ENCODE results near the gene DSCAML1.

DSCAML1 gene

DNA sequence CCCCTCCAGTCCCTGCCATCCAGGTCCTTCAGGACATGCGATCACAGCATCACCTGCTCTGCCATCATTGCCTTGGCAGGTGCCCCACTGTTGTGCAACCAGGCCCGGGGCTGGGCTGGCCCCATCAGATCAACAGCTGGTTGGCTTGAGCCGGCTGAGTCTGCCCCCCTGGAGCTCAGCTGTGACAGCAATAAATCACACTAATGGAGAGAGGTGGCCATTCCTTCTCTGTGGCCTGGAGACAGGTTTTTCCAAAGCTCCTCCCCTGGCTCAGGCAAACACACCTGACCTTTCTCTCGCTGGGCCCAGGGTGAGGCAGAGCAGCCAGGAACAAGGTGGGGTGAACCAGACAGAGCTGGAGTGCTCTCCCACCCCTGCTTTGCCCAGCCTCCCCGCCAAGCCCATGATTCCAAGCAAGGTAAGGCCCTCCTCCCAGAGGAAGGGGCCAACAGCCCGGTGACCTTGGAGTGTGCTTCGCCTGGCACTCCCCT, 36.4 kb upstream of the DSCAML1 start:
- DNase-seq (ENCODE audit: extremely low read depth in 1 of 2, low read depth in 1 of 2): no peak

DNA sequence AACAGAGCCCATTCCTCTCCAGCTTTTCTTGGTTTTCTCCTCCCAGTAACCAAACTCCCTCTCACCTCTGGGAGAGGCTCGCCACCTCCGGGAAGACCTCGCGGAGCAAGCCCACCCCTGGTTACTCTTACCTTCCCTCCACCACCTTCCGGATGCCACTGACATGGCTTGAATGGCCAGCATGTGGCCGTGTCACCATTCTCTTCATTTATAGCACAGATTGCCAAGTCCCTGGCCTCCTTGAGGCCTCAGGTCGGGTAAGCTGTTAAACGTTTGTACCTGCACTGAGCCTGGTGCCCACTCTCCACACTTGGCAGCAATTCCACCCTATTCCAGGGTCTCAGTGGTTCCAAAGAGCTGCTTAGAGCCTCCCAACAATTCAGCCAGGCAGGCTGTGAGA, 35.5 kb upstream of the DSCAML1 start:
- no peak for DNase-seq (ENCODE audit: extremely low read depth in 1 of 2, low read depth in 1 of 2)

DNA sequence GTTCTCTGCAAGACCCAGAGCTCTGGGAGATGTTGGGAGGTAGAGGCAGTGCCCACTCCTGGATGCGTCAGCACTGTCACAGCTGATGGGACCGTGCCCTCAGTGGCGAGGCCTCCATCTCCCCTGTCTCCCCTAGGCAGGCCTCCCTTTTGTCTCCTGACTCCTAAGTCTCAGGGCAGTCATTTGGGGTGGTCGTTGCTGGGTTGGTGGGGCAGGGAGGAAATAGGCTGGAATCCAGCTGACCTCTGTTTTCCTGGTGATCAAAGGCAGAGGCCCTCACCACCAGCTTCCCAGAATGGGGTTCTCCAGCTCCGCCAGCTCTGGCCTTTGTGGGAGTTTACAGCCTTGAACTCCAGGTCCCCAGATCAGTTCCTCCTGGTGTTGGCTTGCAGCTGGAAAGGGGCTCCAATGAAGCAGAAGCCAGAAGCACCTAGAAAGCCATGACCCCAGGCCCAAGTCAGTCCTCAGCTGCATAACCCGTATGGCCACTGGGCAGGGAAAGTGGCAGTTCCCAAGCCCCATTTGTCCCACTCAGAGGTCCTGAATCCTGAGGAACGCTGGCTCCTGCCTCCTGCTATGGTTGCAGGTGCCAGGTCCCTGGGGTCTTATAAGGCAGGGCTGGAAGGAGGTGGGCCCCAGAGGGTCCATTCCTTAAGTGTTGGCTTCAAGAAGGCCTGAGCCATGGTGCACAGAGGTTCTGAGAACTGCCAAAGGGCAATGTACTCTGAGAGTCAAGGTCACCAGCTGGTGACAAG, 34.8 kb upstream of the DSCAML1 start:
- no peak for DNase-seq (ENCODE audit: extremely low read depth in 1 of 2, low read depth in 1 of 2)

DNA sequence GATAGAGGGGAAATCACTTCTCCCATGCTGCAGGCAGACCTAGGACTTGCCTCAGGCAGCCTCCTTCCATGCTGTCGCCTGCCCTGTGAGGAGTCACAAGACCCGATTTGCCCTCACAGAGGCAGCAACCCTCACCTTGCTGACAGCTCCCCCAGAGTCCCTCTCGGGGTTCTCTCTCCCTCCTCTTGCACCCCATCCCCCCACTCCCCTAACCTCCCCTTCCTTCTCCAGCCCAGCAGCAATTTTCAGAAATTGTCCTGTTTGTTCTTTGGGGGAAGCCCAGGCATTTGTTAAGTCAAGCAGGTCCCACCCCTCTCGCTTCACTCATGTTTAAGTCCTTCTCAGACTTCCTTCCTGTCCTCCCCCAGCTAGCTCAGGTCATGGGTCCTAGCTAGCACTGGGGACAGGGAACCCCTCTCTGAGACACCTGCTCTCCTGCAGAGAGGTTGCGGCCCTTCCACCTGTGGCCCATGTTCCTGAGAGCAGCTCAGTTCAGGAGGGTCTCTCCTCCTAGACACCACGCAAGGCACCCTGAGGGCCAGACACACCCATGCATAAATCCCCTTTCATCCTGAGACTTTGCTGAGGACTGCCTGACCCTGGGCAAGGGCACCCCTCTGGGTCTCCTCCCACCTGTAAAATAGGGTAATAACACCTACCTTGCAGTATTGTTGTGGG, 33.8 kb upstream of the DSCAML1 start:
- DNase-seq (ENCODE audit: extremely low read depth in 1 of 2, low read depth in 1 of 2): no peak

DNA sequence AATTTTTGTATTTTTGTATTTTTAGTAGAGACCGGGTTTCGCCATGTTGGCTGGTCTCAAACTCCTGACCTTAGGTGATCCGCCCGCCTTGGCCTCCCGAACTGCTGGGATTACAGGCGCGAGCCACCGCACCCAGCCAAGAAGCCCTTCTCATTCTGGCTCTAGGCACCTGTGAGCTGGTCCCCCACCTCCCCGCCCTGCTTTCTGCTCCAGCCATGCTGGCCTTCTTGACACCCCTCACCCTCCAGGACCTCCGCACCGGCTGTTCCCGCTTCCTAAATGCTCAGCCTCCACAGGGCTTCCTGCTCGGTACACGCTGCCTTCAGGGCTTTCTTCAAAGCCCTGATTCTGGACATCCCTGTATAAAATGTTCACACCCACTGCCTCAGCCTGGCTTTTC, 33.1 kb upstream of the DSCAML1 start:
- no peak for DNase-seq (ENCODE audit: extremely low read depth in 1 of 2, low read depth in 1 of 2)

DNA sequence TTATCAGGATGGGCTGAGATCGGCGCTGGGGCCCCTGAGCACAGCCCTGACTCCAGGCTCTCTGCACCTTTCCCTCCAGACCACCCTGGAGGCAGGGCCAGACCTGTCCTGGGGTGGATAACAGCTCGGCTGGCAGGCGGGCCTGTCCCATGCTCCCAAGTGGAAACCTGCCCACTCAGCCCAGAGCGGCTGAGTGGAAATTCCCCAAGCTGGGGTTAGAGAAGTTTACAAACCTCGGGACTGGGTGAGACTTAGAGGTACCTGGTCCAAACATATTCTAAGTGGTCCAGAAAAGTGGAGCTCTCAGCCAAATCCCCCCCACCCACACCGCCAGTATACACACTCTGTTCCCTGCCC, 32.3 kb upstream of the DSCAML1 start:
- no peak for DNase-seq (ENCODE audit: extremely low read depth in 1 of 2, low read depth in 1 of 2)

DNA sequence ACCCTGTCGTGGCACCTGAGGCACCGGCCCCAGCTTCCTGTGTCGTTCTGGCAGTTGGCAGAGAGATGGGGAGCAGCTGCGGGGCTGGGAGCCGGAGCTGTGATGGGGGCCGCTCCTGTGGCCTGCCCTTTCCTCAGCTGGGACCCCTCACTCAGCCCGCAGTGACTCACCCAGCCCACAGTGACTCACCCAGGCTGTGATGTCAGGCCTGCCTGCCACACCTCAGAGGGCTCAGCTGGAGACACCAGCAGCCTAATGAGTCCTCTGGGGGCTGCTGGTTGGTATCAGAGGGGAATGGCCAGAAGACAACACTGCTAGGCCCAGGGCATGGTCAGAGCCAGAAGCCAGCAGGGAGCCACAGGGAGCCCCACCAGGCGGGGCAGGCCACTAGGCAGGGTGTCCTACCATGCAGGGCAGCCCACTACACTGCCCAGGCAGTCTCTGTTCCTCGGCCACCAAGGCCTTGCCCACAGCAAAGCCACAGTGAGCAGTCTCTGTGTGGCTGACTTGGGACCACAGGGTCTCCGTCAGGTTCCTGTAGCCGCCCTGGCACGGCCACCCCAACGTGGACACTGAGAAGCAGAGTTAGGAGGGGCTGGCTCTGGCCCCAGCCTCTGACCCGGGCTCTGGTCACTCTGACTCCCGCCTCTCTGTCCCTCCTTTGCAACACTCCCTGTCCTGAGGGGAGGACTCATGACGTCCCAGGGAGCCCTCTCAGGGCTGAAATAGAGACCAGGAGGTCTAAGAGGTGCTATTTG, 31.8 kb upstream of the DSCAML1 start:
- DNase-seq (ENCODE audit: extremely low read depth in 1 of 2, low read depth in 1 of 2): peak; percentile 83 to 90

DNA sequence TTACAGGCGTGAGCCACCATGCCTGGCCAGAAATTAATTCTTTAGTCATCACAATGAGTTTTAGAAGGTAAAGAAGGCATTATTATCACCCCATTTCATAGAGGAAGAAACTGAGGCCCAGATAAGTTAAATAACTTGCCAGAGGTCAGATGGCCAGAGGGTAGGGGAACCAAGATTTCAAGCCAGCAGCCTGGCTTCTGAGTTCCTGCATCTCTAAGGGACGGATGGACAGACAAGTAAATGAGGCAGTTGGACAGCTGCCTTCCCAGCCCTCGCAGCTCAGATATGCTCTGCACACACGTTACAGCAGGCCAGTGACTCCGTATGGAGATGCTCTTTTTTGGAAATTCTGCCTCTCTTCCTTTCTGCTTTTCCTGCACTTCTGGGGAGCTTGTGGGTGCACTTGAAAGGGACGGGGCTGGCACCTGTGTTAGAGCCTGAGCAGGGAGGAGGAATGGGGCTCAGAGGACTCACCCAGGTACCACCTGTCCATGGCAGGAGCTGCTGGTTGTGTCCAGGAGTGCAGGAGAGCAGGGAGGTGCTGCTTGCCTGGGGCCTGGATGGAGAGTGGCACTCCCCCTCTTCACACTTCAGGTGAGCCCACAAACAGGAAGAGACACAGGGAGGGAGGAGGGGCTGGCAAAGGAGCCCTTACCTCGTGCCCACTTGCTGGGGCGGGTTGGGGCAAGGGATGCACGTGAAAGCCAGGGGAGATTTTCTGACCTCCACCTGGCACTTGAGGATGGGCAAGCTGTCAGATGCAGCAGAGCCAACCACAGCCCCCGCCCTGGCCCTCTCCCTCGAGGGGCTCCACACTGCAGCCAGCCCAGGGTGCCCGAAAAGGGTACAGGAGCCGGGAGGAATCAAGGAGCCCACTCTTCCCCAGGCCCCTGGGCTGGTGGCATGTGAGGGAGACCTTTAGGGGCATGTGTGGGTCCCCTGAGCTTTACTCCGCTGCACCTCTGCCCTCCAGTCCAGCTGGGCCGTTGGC, 30.8 kb upstream of the DSCAML1 start:
- no peak for DNase-seq (ENCODE audit: extremely low read depth in 1 of 2, low read depth in 1 of 2)

DNA sequence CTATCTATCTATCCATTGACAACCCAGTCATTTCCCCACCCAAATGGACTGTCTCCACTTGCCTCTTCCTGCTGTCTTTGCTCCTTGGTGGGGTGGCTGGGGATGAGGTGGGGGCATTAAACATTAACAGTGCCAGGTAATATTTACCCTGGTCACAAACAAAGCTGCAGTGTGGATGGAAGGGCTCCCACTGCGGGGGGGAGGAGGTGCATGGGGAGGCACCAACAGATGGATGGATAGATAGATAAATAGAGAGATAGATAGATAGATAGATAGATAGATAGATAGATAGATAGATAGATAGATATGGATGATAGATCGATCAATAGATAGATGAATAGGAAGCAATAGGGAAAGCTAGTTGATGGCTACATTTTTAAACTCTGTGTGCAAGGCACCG, 29.8 kb upstream of the DSCAML1 start:
- DNase-seq (ENCODE audit: extremely low read depth in 1 of 2, low read depth in 1 of 2): no peak

DNA sequence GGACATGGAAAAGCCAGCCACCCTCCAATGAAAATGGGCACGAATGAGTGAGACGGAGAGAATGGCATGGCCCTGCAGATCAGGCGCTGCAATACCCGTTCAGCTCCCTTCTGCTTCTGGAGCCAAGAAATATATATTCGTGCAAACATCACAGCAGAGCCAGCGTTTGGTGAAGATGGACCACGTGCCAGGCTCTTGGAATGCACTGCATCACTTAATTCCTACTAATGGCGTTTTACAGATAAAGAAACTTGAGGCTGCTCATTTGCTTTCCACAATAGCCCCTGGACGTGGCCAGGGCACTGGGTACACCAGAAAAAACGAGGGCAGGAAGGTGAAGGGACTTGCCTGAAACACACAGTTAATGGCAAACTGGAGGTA, 29.2 kb upstream of the DSCAML1 start:
- no peak for DNase-seq (ENCODE audit: extremely low read depth in 1 of 2, low read depth in 1 of 2)

DNA sequence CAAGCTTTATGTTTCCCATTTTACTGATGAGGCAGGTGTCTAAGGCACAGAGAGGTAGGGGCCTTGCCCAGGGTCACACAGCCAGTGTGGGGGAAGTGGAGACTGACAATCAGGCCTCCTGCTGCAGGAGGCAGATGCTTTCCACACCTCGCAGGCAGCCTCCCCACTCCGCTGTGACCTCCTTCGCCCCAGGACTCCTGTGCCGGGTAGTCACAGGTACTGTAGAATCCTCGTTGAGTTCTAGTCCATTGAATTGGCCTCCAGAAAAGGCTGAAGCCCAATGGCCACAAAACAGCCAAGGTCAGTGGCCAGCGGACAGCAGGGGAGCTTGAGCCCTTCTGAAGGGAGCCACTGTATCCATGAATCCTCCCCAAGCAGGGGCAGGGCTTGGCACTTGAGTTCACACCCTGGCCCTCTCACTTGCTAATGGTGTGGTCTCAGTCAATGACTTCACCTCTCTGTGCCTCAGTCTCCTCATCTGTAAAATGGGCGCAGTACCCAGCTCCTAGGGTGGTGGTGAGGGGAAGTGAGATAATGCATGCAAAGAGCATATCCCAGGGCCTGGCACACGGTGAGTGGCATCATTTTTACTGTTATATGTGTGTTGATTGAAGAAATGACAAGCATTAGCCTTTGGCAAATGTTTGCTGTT, 28.6 kb upstream of the DSCAML1 start:
- no peak for DNase-seq (ENCODE audit: extremely low read depth in 1 of 2, low read depth in 1 of 2)

DNA sequence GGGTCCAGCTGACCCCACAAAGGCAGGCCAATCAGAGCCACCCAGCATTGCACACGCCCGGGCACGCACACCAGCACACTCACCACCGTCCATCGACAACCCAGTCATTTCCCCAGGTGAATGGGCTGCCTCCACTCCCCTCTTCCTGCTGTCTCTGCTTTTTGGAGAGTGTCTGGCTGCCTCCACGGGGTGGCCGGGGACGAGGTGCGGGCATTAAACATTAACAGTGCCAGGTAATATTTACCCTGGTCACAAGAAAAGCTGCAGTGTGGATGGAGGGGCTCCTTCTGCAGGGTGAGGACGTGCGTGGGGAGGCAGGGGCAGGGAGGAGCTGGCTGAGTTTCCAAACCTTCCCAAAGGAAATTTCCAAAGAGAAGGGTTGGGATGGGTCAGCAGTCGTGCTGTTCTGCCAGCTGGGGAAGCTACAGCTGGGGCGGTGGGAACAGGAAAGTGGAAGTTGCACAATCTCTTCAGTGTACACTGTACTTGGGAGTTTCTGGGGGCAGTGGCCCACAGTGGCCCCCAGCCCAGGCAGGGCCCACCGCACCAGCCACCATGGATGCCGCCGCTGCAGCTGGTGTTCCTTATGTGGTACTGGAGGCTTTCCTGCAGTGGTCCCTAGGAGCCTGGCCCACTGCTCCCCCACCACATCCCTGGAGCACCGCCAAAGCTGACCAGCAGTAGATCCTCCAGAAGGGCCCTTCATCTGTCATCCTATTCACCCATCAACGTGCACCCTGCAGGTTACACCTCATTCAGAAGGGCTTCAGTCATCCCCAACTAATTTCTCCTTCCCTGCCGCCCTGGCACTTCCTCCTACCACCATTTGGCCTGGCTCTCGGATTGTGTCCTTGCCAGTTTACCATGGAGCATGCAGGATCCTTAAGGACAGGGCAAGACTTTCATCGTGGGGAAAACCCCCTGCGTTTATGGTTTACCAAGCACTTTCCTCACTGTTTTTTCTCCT, 27.8 kb upstream of the DSCAML1 start, which contains the start of gene FXYD2:
TSS of gene FXYD2 (minus strand) at position 174 of the 967 bp plus-strand sequence. CDS start at position 108, 66 bp downstream.
- no peak for DNase-seq (ENCODE audit: extremely low read depth in 1 of 2, low read depth in 1 of 2)

DNA sequence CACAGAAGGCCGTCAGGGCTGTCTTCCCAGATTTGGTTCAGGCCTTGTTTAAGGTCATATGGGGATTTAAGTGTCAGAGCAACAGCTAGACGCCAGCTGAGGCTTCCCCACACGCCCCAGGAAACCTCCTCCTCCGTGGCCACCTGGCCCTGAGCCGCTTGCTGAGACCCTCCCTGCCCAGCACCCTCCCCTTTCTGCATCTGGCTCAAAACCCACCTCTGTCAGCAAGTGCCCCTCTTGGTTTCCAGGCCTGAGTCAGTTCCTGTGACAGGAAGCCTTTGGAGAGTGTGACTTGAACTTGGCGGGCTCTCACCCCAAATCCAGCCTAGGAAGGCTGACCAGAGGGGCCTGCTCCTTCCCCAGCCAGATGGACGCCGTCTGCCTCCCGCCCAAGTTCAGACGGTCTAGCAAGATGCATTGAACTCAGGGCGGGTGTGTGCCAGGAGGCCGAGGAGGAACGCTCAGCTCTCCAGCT, 27.0 kb upstream of the DSCAML1 start:
- DNase-seq (ENCODE audit: extremely low read depth in 1 of 2, low read depth in 1 of 2): no peak

DNA sequence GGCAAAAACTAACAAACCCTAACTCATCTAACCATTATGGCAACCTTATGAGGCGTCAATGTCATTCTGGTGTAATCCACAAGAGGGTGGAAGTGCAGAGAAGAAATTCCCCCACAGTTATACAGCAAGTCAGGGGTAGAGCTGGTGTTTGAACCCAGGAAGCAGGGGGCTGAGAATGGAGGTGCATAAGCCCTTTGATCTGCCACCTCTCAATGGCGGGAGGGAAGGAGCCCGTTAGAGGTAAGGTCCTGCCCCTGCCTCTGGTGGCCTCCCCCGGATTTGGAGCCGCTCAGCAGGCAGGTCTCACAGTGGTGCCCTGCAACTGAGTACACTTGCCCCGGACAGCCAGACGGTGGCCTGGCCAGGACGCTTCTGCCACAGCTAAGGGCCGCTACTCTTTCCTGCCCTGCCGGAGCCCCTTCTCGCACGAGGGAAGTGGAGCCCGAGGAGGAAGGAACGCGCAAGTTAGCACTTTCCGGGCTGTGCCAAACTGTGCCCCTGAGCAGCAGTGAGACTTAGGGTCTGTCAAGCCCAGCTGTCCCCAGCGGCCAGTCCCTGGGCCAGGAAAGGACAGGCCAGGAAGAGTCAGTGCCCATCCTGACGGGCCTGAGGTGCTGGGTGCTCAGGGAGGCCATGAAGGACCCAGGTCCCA, 26.4 kb upstream of the DSCAML1 start:
- DNase-seq (ENCODE audit: extremely low read depth in 1 of 2, low read depth in 1 of 2): no peak

DNA sequence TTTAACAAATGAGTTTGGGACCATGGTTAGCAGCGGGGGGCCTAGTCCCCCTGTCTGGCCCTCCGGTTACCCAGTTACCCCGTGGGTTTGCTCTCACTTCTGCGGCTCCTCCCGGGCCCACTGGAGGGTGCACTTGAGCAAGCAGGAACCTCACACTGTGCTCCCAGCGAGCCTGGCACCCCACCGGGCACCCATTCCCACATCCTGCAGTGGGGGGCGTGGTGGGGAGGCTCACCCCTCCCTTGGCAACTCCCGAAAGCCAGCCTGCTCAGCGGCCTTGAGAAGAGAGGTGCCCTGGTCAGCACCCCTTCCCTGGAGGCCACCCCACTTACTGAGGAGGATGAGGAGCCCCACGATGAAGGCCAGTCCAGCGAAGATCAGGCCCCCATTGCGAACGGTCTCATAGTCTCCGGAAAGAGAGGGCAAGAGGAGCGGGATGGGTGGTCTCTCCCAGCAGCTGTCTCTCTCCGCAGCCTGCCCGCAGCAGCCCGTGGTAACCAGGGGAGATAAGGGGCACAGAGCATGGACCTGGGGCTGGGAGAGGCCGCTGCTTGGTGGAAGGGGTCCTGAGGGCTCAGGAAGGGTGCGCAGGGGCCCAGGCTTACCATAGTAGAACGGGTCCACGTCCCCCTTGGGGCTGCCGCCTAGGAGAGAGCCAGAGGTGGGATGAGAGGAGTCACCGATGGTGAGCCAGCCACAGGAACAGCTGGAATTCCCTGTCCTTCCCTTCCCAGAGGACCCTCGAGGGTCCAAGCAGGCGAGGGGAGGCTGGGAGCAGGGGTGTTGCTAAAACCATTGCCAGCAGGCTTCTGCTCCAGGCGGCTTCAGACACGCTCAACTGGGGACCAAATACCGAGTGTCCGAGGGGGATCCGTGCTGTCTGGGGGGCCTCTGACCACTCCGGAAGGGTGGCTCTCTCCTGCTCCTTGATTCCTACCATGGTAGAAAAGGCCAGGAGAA, 25.3 kb upstream of the DSCAML1 start:
- DNase-seq (ENCODE audit: extremely low read depth in 1 of 2, low read depth in 1 of 2): peak in 1 of 2 donors; percentile 48

DNA sequence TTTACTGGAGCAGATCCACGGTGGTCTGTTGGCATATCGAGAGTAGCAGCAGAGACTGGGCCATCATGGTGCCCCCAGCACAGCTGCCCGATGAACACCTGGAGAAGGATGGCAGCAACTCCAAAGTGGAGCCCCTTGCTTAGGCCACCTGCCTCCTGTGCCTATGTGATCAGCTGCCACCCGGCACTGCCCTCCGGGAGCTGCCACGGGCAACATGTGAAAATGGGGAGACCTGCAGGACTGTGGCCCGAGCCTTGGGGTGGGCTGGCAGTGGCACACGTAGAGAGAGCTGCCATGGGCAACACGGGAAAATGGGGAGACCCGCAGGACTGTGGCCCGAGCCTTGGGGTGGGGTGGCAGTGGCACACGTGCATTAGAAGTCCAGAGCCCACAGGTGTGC, 24.4 kb upstream of the DSCAML1 start:
- DNase-seq (ENCODE audit: extremely low read depth in 1 of 2, low read depth in 1 of 2): no peak

DNA sequence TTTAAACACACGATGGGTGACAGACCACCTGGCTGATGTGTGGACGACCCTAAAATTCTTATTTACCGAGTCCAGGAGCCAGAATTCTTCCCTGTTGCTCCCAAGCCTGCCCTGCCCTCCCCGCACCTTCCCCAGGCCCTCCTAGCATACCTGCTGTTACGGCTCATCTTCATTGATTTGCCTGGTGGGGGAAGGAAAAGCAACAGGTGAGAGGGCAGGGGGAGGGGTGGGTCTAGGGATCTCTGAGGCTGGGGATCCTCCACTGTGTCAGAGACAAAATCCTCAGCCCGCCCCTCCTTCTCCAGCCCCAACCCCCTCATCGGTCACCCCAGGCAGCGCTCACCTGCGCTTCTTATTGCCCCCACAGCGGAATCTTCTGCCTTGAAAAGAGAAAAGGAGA, 23.5 kb upstream of the DSCAML1 start:
- DNase-seq (ENCODE audit: extremely low read depth in 1 of 2, low read depth in 1 of 2): no peak
